ENCODE data around the gene PTPRS.
"Not testable (repeated sequence)": the region's sequence is repeated elsewhere in the genome, so short reads cannot be mapped to it uniquely, and the experiment has no call there.

The PTPRS gene

DNA sequence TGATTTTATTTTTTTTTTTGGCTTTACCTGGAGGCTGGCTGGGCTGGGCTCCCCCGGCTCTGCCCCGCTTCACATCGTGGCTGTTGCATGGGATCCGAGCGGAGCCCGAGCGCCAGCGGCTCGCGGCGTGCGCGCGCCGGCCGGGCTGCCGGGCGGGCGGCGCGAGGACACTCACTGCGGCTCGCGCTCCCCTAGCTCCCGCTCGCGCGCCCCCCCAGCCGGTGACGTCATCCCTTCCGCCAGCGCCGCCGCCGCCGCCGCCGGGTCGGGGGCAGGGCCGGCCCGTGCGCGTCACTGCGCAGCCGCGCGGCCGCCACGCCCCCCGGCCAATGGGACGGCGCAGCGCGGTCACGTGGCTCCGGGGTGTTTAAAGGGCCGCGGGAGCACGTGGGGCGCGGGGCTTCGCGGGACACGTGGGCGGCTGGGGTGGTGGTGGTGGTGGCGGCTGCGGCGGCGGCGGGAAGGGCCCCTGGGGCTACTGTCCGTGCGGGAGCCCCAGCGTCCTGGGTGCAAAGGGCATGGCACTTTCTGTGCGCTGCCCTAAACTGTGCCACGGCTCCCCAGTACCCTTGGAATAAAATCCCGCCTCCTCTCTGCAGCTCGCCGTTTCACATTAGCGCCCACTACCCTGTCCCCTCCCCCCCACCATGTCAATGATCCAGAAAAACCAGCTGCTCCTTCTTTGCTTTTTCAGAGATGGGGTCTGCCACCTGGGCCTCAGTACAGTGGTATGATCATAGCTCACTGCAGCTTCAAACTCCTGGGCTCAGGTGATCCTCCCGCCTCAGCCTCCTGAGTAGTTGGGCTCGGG, at the start of gene PTPRS:
TSS of gene PTPRS (minus strand) at position 176 of the 811 bp plus-strand sequence. CDS start 54,672 bp downstream, outside the sequence.
- no peak within 1 kb of the TSS for H3K9ac ChIP-seq

DNA sequence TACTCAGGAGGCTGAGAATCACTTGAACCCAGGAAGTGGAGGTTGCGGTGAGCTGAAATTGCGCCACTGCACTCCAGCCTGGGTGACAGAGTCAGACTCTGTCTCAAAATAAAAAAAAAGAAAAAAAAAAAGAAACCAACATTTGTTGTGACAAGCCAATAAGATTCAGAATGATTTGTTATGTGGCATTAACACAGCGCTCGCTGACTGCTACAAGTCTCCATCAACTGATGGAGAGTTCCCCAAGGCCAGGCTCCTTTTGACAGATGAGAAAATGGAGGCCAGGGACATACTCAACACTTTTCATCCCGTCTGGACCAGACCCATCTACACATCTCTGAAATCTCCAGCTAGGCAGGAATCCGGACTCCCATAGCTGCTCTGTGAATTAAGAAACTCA, 48.7 kb upstream of the PTPRS start:
- no peaks in the 10 kb centered on the region for H3K79me2 ChIP-seq (ENCODE audit: insufficient read depth, low read depth)
- H4K20me1 ChIP-seq (ENCODE audit: insufficient read depth) = no peaks in the 10 kb centered on the region
- no peaks in the 10 kb centered on the region for H3K4me1 ChIP-seq (ENCODE audit: low read depth, poor library complexity, severe bottlenecking)
- H3K4me2 ChIP-seq = no peak overlapping the region
- no peak overlapping the region for H3K4me3 ChIP-seq (IDR thresholded peaks at IDR 0.05; ENCODE audit: insufficient read depth, low read depth, low read length)
- no peaks in the 10 kb centered on the region for H3K36me3 ChIP-seq (ENCODE audit: insufficient read depth)
- H3K9ac ChIP-seq = no peak overlapping the region
- TF ChIP-seq, protein P1, sequence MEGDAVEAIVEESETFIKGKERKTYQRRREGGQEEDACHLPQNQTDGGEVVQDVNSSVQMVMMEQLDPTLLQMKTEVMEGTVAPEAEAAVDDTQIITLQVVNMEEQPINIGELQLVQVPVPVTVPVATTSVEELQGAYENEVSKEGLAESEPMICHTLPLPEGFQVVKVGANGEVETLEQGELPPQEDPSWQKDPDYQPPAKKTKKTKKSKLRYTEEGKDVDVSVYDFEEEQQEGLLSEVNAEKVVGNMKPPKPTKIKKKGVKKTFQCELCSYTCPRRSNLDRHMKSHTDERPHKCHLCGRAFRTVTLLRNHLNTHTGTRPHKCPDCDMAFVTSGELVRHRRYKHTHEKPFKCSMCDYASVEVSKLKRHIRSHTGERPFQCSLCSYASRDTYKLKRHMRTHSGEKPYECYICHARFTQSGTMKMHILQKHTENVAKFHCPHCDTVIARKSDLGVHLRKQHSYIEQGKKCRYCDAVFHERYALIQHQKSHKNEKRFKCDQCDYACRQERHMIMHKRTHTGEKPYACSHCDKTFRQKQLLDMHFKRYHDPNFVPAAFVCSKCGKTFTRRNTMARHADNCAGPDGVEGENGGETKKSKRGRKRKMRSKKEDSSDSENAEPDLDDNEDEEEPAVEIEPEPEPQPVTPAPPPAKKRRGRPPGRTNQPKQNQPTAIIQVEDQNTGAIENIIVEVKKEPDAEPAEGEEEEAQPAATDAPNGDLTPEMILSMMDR (conservative IDR thresholded peaks at IDR 0.05; ENCODE audit: low read depth, low read length) = no peak
- no peak overlapping the region for H2AFZ ChIP-seq (ENCODE audit: low read depth)
- H3K27me3 ChIP-seq (ENCODE audit: insufficient read depth, low read depth) = peaks cover 12% of the 10 kb centered on the region; the same call in 1 of the 2 replicates
- H3K27ac ChIP-seq = no peak overlapping the region

More for the DNA sequence above, at the start of gene PTPRS:
- H4K20me1 ChIP-seq (ENCODE audit: insufficient read depth) = no peaks in the 10 kb centered on the region
- H3K4me1 ChIP-seq (ENCODE audit: low read depth, poor library complexity, severe bottlenecking) = no peaks in the 10 kb centered on the region
- no peak within 1 kb of the TSS for H3K4me3 ChIP-seq (IDR thresholded peaks at IDR 0.05; ENCODE audit: insufficient read depth, low read depth, low read length)
- H3K4me2 ChIP-seq = no peak within 1 kb of the TSS
- H3K27me3 ChIP-seq (ENCODE audit: insufficient read depth, low read depth) = peaks cover 30% of the 10 kb centered on the region
- no peaks in the 10 kb centered on the region for H3K79me2 ChIP-seq (ENCODE audit: insufficient read depth, low read depth)
- H2AFZ ChIP-seq (ENCODE audit: low read depth) = no peak within 1 kb of the TSS
- TF ChIP-seq, protein P1 (conservative IDR thresholded peaks at IDR 0.05; ENCODE audit: low read depth, low read length) = no peak
- no peak within 1 kb of the TSS for H3K27ac ChIP-seq
- H3K36me3 ChIP-seq (ENCODE audit: insufficient read depth) = no peaks in the 10 kb centered on the region

DNA sequence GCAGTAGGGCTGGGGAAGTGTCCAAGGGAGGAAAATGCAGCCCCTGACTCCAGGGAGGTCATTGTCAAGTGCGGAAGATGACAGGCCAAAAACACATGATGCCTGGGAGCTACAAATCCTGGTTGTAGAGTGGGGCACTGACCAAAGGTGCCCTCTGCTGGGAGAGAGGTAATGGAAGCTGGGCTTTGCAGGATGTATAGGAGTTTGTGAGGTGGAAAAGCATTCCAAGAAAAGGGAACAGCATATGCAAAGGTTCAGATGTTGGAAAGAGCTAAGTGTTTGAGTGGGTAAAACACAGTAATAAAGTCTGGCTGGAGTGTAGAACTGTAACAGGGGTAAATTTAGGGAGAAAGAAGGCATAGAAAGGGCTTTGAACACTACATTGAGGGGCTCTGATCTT, 46.9 kb upstream of the PTPRS start:
- Histone ChIP-seq H3K9ac (no peak overlapping the region), H3K79me2 (ENCODE audit: insufficient read depth, low read depth) (no peaks in the 10 kb centered on the region), H2AFZ (ENCODE audit: low read depth) (no peak overlapping the region), H4K20me1 (ENCODE audit: insufficient read depth) (no peaks in the 10 kb centered on the region), H3K4me3 (IDR thresholded peaks at IDR 0.05; ENCODE audit: insufficient read depth, low read depth, low read length) (no peak overlapping the region), H3K27me3 (ENCODE audit: insufficient read depth, low read depth) (peaks cover 4% of the 10 kb centered on the region; the same call in 1 of the 2 replicates), H3K36me3 (ENCODE audit: insufficient read depth) (no peaks in the 10 kb centered on the region), H3K4me2 (no peak overlapping the region), H3K27ac (no peak overlapping the region), H3K4me1 (ENCODE audit: low read depth, poor library complexity, severe bottlenecking) (no peaks in the 10 kb centered on the region)
- TF ChIP-seq, protein P1 (conservative IDR thresholded peaks at IDR 0.05; ENCODE audit: low read depth, low read length) = no peak

DNA sequence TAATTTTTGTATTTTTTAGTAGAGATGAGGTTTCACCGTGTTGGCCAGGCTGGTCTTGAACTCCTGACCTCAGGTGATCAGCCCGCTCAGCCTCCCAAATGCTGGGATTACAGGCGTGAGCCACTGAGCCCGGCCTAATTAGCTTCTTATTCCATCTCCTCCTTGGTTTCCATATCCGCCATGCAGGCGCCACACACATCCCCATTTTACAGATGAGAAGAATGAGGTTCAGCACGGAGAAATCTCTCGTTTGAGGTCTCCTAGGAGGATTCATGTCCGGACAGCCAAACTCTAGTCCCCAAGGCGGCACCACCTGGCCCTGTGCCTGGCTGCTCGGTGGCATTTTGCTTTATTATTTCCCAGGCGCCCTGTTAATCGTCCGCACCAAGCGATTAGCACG, 46.2 kb upstream of the PTPRS start:
- Histone ChIP-seq H3K27ac (no peak overlapping the region), H3K9ac (no peak overlapping the region), H3K4me2 (no peak overlapping the region), H3K36me3 (ENCODE audit: insufficient read depth) (no peaks in the 10 kb centered on the region), H3K4me1 (ENCODE audit: low read depth, poor library complexity, severe bottlenecking) (no peaks in the 10 kb centered on the region), H3K27me3 (ENCODE audit: insufficient read depth, low read depth) (peaks cover 4% of the 10 kb centered on the region; the same call in 1 of the 2 replicates), H3K4me3 (IDR thresholded peaks at IDR 0.05; ENCODE audit: insufficient read depth, low read depth, low read length) (no peak overlapping the region), H4K20me1 (ENCODE audit: insufficient read depth) (no peaks in the 10 kb centered on the region), H3K79me2 (ENCODE audit: insufficient read depth, low read depth) (no peaks in the 10 kb centered on the region), H2AFZ (ENCODE audit: low read depth) (no peak overlapping the region)
- TF ChIP-seq, protein P1 (conservative IDR thresholded peaks at IDR 0.05; ENCODE audit: low read depth, low read length) = no peak

DNA sequence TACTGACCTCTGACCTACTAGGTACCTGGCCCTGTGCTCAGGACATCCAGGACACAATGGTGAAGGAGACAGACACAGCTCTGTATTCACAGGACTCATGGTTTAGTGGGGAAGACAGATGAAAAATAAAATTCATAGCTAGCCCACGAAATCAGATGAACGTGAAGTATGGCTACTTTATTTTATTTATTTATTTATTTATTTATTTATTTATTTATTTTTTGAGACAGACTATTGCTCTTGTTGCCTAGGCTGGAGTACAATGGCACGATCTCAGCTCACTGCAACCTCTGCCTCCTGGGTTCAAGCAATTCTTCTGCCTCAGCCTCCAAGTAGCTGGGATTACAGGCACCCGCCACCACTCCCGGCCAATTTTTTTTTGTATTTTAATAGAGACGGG, 40.6 kb upstream of the PTPRS start:
- not testable (repeated sequence) for H2AFZ ChIP-seq (ENCODE audit: low read depth)

More for the DNA sequence above, 40.6 kb upstream of the PTPRS start:
- H3K9ac ChIP-seq; H3K79me2 ChIP-seq (ENCODE audit: insufficient read depth, low read depth); H3K4me2 ChIP-seq; H3K27ac ChIP-seq; H4K20me1 ChIP-seq (ENCODE audit: insufficient read depth); H3K27me3 ChIP-seq (ENCODE audit: insufficient read depth, low read depth); H3K4me3 ChIP-seq (IDR thresholded peaks at IDR 0.05; ENCODE audit: insufficient read depth, low read depth, low read length); H3K4me1 ChIP-seq (ENCODE audit: low read depth, poor library complexity, severe bottlenecking); H3K36me3 ChIP-seq (ENCODE audit: insufficient read depth): not testable (repeated sequence)
